PFSK-1 (cell line): ENCODE results near the gene KCNQ5.

ENCODE experiments used
- FOXP2 ChIP-seq: optimal IDR thresholded peaks from 2 replicates; pipeline ENCODE3; 2011; ENCODE audit warnings: borderline replicate concordance, control low read depth, inconsistent platforms; ENCODE audit not compliant: insufficient read depth; ENCODE audit errors: extremely low read length, extremely low read depth
- POLR2AphosphoS5 ChIP-seq: IDR thresholded peaks from 2 replicates; pipeline ENCODE4 v1.6.1; 2012; ENCODE audit warnings: low read depth, mild to moderate bottlenecking, control low read depth, low read length, moderate library complexity
- REST ChIP-seq, 2 experiments: IDR thresholded peaks; 2 replicates each; pipeline versions ENCODE4 v1.6.1 to v1.8.0; 2011 to 2012; ENCODE audit warnings: low read depth in 2 of 2, low read length in 2 of 2, control low read depth in 1 of 2, inconsistent platforms in 1 of 2, mild to moderate bottlenecking in 1 of 2, moderate library complexity in 1 of 2; ENCODE audit not compliant: insufficient read depth in 1 of 2
- SIN3A ChIP-seq: IDR thresholded peaks from 2 replicates; pipeline ENCODE4 v1.6.1; 2012; ENCODE audit warnings: mild to moderate bottlenecking, low read length, moderate library complexity, borderline replicate concordance; ENCODE audit not compliant: insufficient read depth
- TAF1 ChIP-seq: IDR thresholded peaks from 2 replicates; pipeline ENCODE4 v1.6.1; 2012; ENCODE audit warnings: low read length, control low read depth, borderline replicate concordance; ENCODE audit not compliant: insufficient read depth

KCNQ5 gene

DNA sequence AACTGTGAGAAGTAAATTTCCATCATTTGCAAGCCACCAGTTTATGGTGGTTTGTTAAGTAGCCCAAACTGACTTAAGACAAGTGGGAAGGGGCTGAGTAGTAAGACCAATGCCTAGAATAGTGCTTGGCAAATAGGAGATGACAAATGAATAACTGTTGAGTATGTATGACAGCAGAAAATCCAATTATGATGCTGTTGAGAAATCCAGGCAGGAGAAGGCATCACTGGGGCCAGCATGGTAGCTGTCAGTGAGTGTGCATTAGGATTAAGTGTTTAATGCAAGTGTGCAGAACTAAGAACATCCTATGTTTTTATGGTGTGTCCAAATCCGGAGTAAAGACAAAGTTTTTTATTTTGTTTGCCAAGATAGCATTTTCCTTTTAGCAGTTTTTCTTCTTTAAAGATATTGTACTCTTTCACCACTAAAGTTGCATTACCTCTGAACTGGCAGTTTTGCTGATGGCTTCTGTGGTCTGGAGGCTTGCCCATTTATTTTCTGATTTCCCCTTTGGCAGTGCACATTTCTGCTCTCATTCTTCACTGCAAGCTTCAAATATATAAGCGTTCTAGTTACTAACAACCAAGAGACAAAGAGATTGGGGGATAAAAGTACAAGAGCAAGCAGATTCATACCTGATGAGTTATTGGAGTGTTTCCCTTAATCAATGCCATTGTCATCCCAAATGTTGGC lies 289.7 kb downstream of the KCNQ5 start:
- no peak for TF ChIP-seq POLR2AphosphoS5

DNA sequence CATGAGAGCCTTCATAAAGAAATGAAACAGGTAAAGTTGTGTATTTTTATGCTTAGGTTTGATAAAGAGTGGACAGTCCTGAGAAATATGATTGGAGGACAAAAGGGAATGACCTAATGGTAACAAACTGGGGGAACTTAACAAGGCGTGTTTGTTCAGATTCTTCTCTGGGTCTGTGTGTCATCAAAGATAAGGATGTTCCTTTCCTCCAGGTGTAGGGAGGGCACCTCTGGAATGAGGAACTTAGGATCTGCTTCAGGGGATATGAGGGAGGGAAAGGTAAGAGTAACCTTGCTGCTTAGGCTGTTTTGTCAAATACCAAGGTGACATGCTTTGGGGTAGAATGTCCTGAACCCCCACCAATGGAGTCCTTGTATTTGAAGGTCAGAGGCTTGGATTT lies 291.9 kb downstream of the KCNQ5 start:
- TF ChIP-seq TAF1 (no peak), REST (IDR thresholded peaks at IDR 0.05; ENCODE audit: insufficient read depth in 1 of 2, low read depth in 2 of 2, low read length in 2 of 2) (no peak), FOXP2 (no peak), POLR2AphosphoS5 (no peak), SIN3A (no peak)

- no peak for TF ChIP-seq TAF1
- TF ChIP-seq POLR2AphosphoS5 = no peak
- TF ChIP-seq REST (IDR thresholded peaks at IDR 0.05; ENCODE audit: insufficient read depth in 1 of 2, low read depth in 2 of 2, low read length in 2 of 2) = no peak
- TF ChIP-seq FOXP2 = no peak
- TF ChIP-seq SIN3A = no peak
Measured at GRCh38 chr6:72916298-72916697, 294.4 kb downstream of the KCNQ5 start.

- TF ChIP-seq TAF1 (no peak), POLR2AphosphoS5 (no peak), REST (IDR thresholded peaks at IDR 0.05; ENCODE audit: insufficient read depth in 1 of 2, low read depth in 2 of 2, low read length in 2 of 2) (no peak), SIN3A (no peak), FOXP2 (no peak)
Measured at GRCh38 chr6:72916906-72917305, 295.0 kb downstream of the KCNQ5 start.

- TF ChIP-seq SIN3A (no peak), POLR2AphosphoS5 (no peak), TAF1 (no peak), REST (IDR thresholded peaks at IDR 0.05; ENCODE audit: insufficient read depth in 1 of 2, low read depth in 2 of 2, low read length in 2 of 2) (no peak), FOXP2 (no peak)
Measured at GRCh38 chr6:72922401-72922800, 300.5 kb downstream of the KCNQ5 start.
